Measurements from ENCODE around the gene MBNL1. TPM values are rescaled to one million over a fixed set of nuclear protein-coding genes. Genes with fewer than 3 reads are reported as not detected.
"Not testable (repeated sequence)": the region's sequence is repeated elsewhere in the genome, so short reads cannot be mapped to it uniquely, and the experiment has no call there.

The MBNL1 gene
- total RNA-seq, 1 donor from 2014 or later = 79.5 TPM

DNA sequence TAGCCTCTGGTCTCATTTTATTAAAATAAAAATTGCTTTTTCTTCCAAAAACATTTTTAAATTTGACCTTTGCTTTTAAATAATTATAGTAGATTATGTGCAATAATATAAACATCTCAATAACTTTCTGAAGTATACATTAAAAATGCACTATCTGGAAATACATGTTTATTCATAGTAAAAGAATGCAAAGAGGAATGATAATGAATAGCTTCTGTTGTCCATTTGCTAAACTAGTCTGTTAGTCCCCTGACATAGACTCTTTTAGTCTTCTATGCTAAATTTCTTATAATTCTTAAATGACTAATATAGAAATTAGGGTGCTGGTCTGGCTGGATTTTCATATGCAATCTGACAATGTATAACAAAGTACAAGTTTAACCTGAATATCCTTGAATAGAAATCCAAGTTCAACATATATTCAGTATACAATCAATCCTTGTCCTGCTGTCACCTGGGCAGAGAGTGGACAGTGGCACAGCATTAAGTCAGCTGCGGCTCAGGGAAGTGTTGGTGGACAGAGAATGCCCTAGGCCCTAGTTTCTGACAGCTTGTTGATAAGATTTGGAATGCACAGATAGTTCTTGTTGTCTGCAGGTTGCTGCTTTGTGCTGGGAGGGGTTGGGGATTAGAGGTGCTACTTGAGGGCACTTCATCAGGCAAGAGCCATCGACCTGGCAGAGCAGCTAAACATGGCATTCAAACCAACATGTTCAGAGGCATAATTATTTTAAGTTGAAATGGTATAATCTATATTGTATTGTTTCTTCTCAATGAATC is 161.7 kb downstream of the MBNL1 start:
- H3K36me3 ChIP-seq (ENCODE audit: control insufficient read depth, insufficient read depth, low read length) = peaks cover 4% of the 10 kb centered on the region
- H3K4me3 ChIP-seq (ENCODE audit: low read depth, low read length) = no peak overlapping the region
- FAIRE-seq = no peak
- H3K27me3 ChIP-seq (ENCODE audit: control insufficient read depth, insufficient read depth, low read length) = no peaks in the 10 kb centered on the region
- TF ChIP-seq, protein P1, sequence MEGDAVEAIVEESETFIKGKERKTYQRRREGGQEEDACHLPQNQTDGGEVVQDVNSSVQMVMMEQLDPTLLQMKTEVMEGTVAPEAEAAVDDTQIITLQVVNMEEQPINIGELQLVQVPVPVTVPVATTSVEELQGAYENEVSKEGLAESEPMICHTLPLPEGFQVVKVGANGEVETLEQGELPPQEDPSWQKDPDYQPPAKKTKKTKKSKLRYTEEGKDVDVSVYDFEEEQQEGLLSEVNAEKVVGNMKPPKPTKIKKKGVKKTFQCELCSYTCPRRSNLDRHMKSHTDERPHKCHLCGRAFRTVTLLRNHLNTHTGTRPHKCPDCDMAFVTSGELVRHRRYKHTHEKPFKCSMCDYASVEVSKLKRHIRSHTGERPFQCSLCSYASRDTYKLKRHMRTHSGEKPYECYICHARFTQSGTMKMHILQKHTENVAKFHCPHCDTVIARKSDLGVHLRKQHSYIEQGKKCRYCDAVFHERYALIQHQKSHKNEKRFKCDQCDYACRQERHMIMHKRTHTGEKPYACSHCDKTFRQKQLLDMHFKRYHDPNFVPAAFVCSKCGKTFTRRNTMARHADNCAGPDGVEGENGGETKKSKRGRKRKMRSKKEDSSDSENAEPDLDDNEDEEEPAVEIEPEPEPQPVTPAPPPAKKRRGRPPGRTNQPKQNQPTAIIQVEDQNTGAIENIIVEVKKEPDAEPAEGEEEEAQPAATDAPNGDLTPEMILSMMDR (IDR thresholded peaks at IDR 0.05; ENCODE audit: insufficient read depth, low read length, severe bottlenecking) = no peak
- DNase-seq (ENCODE audit: low read depth) = no peak

DNA sequence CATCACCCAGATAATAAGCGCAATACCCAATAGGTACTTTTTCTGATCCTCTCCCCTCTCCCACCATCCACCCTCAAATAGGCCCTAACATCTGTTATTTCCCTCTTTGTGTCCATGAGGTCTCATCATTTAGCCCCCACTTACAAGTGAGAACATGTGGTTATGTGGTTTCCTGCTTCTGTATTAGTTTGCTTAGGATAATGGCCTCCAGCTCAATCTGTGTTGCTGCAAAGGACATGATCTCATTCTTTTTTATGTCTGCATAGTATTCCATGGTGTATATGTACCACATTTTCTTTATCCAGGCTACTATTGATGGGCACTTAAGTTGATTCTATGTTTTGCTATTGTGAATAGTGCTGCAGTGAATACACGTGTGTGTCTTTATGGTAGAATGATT is 165.4 kb downstream of the MBNL1 start:
- Histone ChIP-seq H3K4me3 (ENCODE audit: low read depth, low read length) (no peak overlapping the region), H3K36me3 (ENCODE audit: control insufficient read depth, insufficient read depth, low read length) (peaks cover 4% of the 10 kb centered on the region), H3K27me3 (ENCODE audit: control insufficient read depth, insufficient read depth, low read length) (no peaks in the 10 kb centered on the region)
- DNase-seq (ENCODE audit: low read depth) (no peak), FAIRE-seq (no peak)
- TF ChIP-seq, protein P1 (IDR thresholded peaks at IDR 0.05; ENCODE audit: insufficient read depth, low read length, severe bottlenecking) = no peak

DNA sequence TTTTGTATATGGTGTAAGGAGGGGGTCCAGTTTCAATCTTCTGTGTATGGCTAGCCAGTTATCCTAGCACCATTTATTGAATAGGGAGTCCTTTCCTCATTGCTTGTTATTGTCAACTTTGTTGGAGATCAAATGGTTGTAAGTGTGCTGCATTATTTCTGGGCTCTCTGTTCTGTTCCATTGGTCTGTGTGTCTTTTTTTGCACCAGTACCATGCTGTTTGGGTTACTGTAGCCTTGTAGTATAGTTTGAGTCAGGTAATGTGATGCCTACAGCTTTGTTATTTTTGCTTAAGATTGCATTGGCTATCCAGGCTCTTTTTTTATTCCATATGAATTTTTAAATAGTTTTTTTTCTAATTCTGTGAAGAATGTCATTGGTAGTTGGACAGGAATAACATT is 166.5 kb downstream of the MBNL1 start:
- H3K36me3 ChIP-seq (ENCODE audit: control insufficient read depth, insufficient read depth, low read length); DNase-seq (ENCODE audit: low read depth); H3K27me3 ChIP-seq (ENCODE audit: control insufficient read depth, insufficient read depth, low read length); H3K4me3 ChIP-seq (ENCODE audit: low read depth, low read length); FAIRE-seq: not testable (repeated sequence)

DNA sequence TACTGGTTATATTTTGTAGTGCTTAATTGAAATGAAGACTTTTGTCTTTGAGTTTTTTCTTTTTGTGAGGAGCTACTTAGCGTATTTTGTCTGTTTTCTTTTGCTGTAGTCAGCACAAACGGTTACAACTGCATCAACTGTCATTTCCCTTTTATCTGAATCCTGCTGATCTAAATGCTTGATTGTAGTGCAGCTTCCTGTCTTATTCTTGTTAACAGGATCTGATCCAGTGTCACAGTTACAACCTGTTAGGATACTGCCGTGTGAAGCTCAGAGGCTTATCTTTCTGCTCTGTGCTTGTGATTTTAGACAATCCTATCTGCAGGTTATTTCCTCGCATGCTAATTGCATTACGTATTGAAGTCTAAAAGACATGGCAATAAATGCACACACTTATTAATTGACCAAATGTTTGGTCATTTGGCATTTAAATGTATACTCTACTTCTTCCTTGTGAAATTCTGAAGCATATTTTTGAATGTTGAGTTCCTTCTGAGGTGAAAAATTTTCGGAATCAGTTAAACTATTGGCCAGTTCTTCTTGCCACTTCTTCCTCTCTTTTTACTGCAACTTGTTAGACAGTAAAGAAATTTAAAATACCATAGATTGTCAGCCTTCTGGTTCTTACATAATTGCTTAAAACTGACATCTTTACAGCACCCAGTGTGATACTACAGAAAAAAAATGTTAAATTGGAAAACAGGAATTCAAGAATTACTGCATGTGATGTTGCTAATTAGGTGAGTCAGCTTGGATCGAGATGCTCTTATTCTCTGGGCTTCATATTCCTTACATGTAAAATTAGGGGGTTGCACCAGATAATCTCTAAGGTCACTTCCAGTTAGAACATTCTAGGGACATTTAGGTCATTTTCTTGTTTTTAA is 168.2 kb downstream of the MBNL1 start:
- no peak for DNase-seq (ENCODE audit: low read depth)

DNA sequence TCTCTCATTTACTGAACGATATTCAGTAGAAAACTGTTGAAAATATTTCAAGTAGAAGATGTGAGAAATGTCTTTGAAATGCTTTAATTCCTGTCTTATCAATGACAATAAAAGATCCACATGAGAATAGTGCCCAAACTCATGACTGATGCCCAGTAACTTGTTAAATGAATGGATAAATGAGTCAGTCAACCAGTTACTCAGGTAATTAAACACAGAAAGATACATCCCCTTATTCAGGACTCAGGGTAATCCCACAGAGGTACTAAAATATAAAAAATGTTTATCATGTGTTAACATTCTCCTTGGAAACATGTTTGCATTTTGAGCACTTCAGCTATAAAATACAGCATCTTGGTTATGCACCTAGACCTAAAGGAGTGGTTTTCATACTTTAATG is 169.5 kb downstream of the MBNL1 start:
- Histone ChIP-seq H3K4me3 (ENCODE audit: low read depth, low read length) (no peak overlapping the region), H3K27me3 (ENCODE audit: control insufficient read depth, insufficient read depth, low read length) (no peaks in the 10 kb centered on the region), H3K36me3 (ENCODE audit: control insufficient read depth, insufficient read depth, low read length) (no peaks in the 10 kb centered on the region)
- DNase-seq (ENCODE audit: low read depth) (no peak), FAIRE-seq (no peak)
- TF ChIP-seq, protein P1 (IDR thresholded peaks at IDR 0.05; ENCODE audit: insufficient read depth, low read length, severe bottlenecking) = no peak

More for the DNA sequence above, 168.2 kb downstream of the MBNL1 start:
- TF ChIP-seq, protein P1 (IDR thresholded peaks at IDR 0.05; ENCODE audit: insufficient read depth, low read length, severe bottlenecking) = no peak
- Histone ChIP-seq H3K36me3 (ENCODE audit: control insufficient read depth, insufficient read depth, low read length) (peaks cover 4% of the 10 kb centered on the region), H3K4me3 (ENCODE audit: low read depth, low read length) (no peak overlapping the region), H3K27me3 (ENCODE audit: control insufficient read depth, insufficient read depth, low read length) (no peaks in the 10 kb centered on the region)
- FAIRE-seq = no peak

DNA sequence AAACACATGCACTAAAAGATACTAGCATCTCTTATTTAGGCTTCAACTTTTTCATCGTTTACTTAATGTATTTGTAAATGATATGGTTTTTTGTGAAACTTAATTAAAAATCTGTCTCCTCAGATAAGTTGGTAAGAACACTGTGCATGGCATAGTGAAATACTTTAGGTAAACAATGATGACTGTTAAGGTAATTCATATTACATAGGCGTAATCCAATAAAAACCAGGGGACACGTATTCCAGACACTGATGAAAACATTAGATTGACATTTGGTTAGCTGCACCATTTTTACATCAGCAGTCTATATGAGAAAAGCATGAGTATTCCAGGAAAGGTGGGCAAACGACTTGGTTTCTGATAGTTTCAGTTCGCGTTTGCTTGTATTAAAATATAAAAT is 170.0 kb downstream of the MBNL1 start:
- H3K36me3 ChIP-seq (ENCODE audit: control insufficient read depth, insufficient read depth, low read length) = no peaks in the 10 kb centered on the region
- no peak for DNase-seq (ENCODE audit: low read depth)
- no peak for FAIRE-seq
- TF ChIP-seq, protein P1 (IDR thresholded peaks at IDR 0.05; ENCODE audit: insufficient read depth, low read length, severe bottlenecking) = no peak
- no peaks in the 10 kb centered on the region for H3K27me3 ChIP-seq (ENCODE audit: control insufficient read depth, insufficient read depth, low read length)
- H3K4me3 ChIP-seq (ENCODE audit: low read depth, low read length) = no peak overlapping the region

DNA sequence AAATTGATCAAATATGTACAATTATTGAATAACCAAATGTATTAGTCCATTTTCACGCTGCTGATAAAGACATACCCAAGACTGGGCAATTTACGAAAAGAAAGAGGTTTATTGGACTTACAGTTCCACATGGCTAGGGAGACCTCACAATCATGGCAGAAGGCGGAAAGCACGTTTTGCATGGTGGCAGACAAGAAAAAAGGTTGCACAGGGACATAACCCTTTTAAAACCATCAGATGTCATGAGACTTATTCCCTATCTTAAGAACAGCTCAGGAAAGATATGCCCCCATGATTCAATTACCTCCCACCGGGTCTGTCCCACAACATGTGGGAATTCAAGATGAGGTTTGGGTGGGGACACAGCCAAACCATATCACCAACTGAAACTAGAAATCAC is 171.5 kb downstream of the MBNL1 start:
- H3K36me3 ChIP-seq (ENCODE audit: control insufficient read depth, insufficient read depth, low read length); DNase-seq (ENCODE audit: low read depth); FAIRE-seq: not testable (repeated sequence)

More for the DNA sequence above, 171.5 kb downstream of the MBNL1 start:
- H3K27me3 ChIP-seq (ENCODE audit: control insufficient read depth, insufficient read depth, low read length); H3K4me3 ChIP-seq (ENCODE audit: low read depth, low read length): not testable (repeated sequence)
